ENCODE measurements around the gene RCSD1. TPM values are rescaled to one million over a fixed set of nuclear protein-coding genes. Genes with fewer than 3 reads are reported as not detected.

Gene RCSD1
- total RNA-seq, 4 donors from 2014 or later: 1.8 to 21.3 (median 12.5) TPM

DNA sequence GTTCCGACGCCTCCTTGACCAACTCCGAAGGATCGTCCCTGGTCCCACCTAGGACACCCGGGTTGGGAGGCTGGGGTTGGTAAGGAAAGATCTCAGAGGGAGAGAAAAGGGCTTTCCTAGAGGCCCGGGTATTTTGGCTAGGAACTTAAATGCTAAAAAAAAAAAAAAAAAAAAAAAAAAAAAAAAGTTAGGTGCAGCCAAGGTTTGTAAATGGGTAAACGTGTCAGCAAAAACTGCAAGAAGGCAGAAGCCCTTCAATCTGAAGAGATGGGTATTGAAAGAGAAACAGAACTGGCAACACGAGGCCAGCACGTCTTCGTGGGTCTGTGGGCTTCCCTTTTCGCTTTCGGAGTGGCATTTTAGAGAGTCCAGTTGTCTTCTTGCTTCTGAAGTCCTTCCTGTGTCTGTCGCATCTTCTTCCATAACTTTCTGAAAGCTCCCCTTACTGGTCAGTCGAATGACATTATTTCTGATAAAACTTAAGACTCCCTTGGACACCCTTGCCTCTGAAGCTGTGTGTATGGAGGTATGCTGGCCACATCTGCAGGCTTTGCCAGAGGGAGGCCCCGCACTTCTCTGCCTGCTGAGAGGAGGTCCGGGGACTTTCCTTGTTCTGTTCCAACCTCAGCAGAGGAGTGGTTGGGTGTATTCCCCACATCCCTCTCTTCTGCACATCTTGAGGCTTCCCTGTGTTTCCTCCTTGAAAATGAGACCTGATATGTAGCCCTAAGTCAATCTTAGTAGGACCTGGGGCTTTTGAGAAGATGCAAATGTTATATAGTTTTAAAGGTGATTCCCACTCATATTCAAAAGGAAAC is 745 bp downstream of the RCSD1 start:
- DNase-seq: no peak
- intact Hi-C loops (cut with DNase I; ENCODE audit: low total_unique reads): no loop called here
- no peaks in the 10 kb centered on the region for H3K27me3 ChIP-seq
- H3K9me3 ChIP-seq: no peaks in the 10 kb centered on the region
- H3K4me3 ChIP-seq: peak overlapping the region; percentile 41 to 53
- H3K36me3 ChIP-seq: no peaks in the 10 kb centered on the region
- TF ChIP-seq POLR2A (IDR thresholded peaks at IDR 0.05): no peak
- TF ChIP-seq, protein P1, sequence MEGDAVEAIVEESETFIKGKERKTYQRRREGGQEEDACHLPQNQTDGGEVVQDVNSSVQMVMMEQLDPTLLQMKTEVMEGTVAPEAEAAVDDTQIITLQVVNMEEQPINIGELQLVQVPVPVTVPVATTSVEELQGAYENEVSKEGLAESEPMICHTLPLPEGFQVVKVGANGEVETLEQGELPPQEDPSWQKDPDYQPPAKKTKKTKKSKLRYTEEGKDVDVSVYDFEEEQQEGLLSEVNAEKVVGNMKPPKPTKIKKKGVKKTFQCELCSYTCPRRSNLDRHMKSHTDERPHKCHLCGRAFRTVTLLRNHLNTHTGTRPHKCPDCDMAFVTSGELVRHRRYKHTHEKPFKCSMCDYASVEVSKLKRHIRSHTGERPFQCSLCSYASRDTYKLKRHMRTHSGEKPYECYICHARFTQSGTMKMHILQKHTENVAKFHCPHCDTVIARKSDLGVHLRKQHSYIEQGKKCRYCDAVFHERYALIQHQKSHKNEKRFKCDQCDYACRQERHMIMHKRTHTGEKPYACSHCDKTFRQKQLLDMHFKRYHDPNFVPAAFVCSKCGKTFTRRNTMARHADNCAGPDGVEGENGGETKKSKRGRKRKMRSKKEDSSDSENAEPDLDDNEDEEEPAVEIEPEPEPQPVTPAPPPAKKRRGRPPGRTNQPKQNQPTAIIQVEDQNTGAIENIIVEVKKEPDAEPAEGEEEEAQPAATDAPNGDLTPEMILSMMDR (IDR thresholded peaks at IDR 0.05): no peak
- H3K4me1 ChIP-seq: no peaks in the 10 kb centered on the region
- H3K27ac ChIP-seq: peak overlapping the region; percentile 65 to 70

GRCh38 chr1:167631386-167631935 is 1.4 kb downstream of the RCSD1 start:
- no peaks in the 10 kb centered on the region for H3K27me3 ChIP-seq
- H3K9me3 ChIP-seq: no peaks in the 10 kb centered on the region
- no peak for TF ChIP-seq POLR2A (IDR thresholded peaks at IDR 0.05)
- TF ChIP-seq, protein P1 (IDR thresholded peaks at IDR 0.05): no peak
- no peaks in the 10 kb centered on the region for H3K4me1 ChIP-seq
- no peak overlapping the region for H3K27ac ChIP-seq
- no peak overlapping the region for H3K4me3 ChIP-seq
- no peak for DNase-seq
- intact Hi-C loops (cut with DNase I; ENCODE audit: low total_unique reads): no loop called here
- H3K36me3 ChIP-seq: no peaks in the 10 kb centered on the region

GRCh38 chr1:167631936-167632614 is 2.0 kb downstream of the RCSD1 start:
- Histone ChIP-seq H3K9me3 (no peaks in the 10 kb centered on the region), H3K36me3 (no peaks in the 10 kb centered on the region), H3K4me1 (no peaks in the 10 kb centered on the region), H3K4me3 (no peak overlapping the region), H3K27ac (no peak overlapping the region), H3K27me3 (no peaks in the 10 kb centered on the region)
- no peak for DNase-seq
- TF ChIP-seq POLR2A (IDR thresholded peaks at IDR 0.05): no peak
- TF ChIP-seq, protein P1 (IDR thresholded peaks at IDR 0.05): no peak
- intact Hi-C loops (cut with DNase I; ENCODE audit: low total_unique reads): no loop called here

- H3K27ac ChIP-seq: no peak overlapping the region
- TF ChIP-seq POLR2A (IDR thresholded peaks at IDR 0.05): no peak
- TF ChIP-seq, protein P1 (IDR thresholded peaks at IDR 0.05): no peak
- H3K36me3 ChIP-seq: no peaks in the 10 kb centered on the region
- no peaks in the 10 kb centered on the region for H3K4me1 ChIP-seq
- H3K4me3 ChIP-seq: no peak overlapping the region
- H3K9me3 ChIP-seq: no peaks in the 10 kb centered on the region
- no peak for DNase-seq
- no peaks in the 10 kb centered on the region for H3K27me3 ChIP-seq
- intact Hi-C loops (cut with DNase I; ENCODE audit: low total_unique reads): no loop called here
Observed at GRCh38 chr1:167633258-167633944, 3.4 kb downstream of the RCSD1 start.

Measured in uterus (tissue), 4 donors.